H1 (cell line): Measurements from ENCODE around the gene PORCN. TPM values are rescaled to one million over a fixed set of nuclear protein-coding genes. Genes with fewer than 3 reads are reported as not detected.

ENCODE experiments used
- CTCF ChIA-PET: fragments of 300-600 bp; sonication (Branson Sonifier 250); formaldehyde crosslinking; loops from one replicate; lab custom pipeline; 2021; ENCODE audit not compliant: partially characterized antibody; lab: Charles Lee
- POLR2A ChIA-PET: fragments of 300-600 bp; sonication (Branson Sonifier 250); formaldehyde crosslinking; loops from one replicate; lab custom pipeline; 2021; ENCODE audit warnings: inconsistent platforms; ENCODE audit not compliant: partially characterized antibody; lab: Charles Lee
- DNase-seq, 2 experiments: peaks; one replicate each; pipeline versions ENCODE4 v3.0.0 to v3.0.0-alpha.2; 2010 to 2022; ENCODE audit warnings: low spot score in 2 of 2, low read depth in 1 of 2, mixed read lengths in 1 of 2
- FAIRE-seq: peaks from 2 replicates; lab custom pipeline; 2011; peaks lifted over from hg19 to GRCh38; lab: Jason Lieb, UNC
- H2AFZ ChIP-seq: 2 replicates; pipeline ENCODE4 v1.8.1; 2012; ENCODE audit warnings: low read length, inconsistent platforms
- H2AK5ac ChIP-seq: 2 replicates; pipeline ENCODE4 v1.6.1; 2013; ENCODE audit warnings: low read depth, low read length
- H2BK120ac ChIP-seq: replicated peaks from 2 replicates; pipeline ENCODE3; 2013; ENCODE audit warnings: low read depth, low read length, inconsistent platforms
- H2BK12ac ChIP-seq: 2 replicates; pipeline ENCODE4 v1.6.1; 2013; ENCODE audit warnings: low read depth, low read length
- H2BK15ac ChIP-seq: 2 replicates; pipeline ENCODE4 v1.6.1; 2013; ENCODE audit warnings: low read length
- H2BK20ac ChIP-seq: 2 replicates; pipeline ENCODE4 v1.6.1; 2013; ENCODE audit warnings: low read length
- H2BK5ac ChIP-seq: 2 replicates; pipeline ENCODE4 v1.6.1; 2013; ENCODE audit warnings: low read depth, low read length
- H3K14ac ChIP-seq: 2 replicates; pipeline ENCODE4 v1.6.1; 2013; ENCODE audit warnings: inconsistent platforms; ENCODE audit not compliant: insufficient read length
- H3K18ac ChIP-seq: 2 replicates; pipeline ENCODE4 v1.6.1; 2013; ENCODE audit warnings: low read length; ENCODE audit errors: extremely low read depth
- H3K23ac ChIP-seq: 2 replicates; pipeline ENCODE4 v1.6.1; 2013; ENCODE audit warnings: inconsistent platforms; ENCODE audit not compliant: insufficient read length
- H3K23me2 ChIP-seq: 2 replicates; pipeline ENCODE4 v1.6.1; 2013; ENCODE audit warnings: low read depth, low read length
- H3K27ac ChIP-seq: 2 replicates; pipeline ENCODE4 v1.6.1; 2011; ENCODE audit warnings: low read depth, low read length, inconsistent platforms
- H3K27me3 ChIP-seq, 4 experiments: replicated peaks in 1 of 4; 1 replicate in 1 of 4; 2 replicates in 3 of 4; pipeline versions ENCODE4 v1.6.1 to v1.8.1; 2011 to 2013; ENCODE audit warnings: low read length in 3 of 4, mild to moderate bottlenecking in 3 of 4, inconsistent platforms in 2 of 4, mixed read lengths in 2 of 4, moderate library complexity in 1 of 4; ENCODE audit not compliant: control insufficient read depth in 3 of 4, insufficient read depth in 3 of 4; ENCODE audit errors: extremely low read depth in 1 of 4
- H3K36me3 ChIP-seq, 4 experiments: 2 replicates each; pipeline versions ENCODE4 v1.6.1 to v1.8.1; 2011 to 2013; ENCODE audit warnings: mild to moderate bottlenecking in 4 of 4, low read length in 3 of 4, moderate library complexity in 2 of 4, control low read depth in 1 of 4, inconsistent platforms in 1 of 4; ENCODE audit not compliant: insufficient read depth in 4 of 4, control insufficient read depth in 2 of 4
- H3K4ac ChIP-seq: replicated peaks from 2 replicates; pipeline ENCODE3; 2013; ENCODE audit warnings: low read length, low read depth, mixed read lengths, inconsistent platforms; ENCODE audit not compliant: insufficient read length
- H3K4me1 ChIP-seq, 4 experiments: replicated peaks in 1 of 4; 1 replicate in 1 of 4; 2 replicates in 3 of 4; pipeline versions ENCODE4 v1.6.1 to v1.8.1; 2011 to 2013; ENCODE audit warnings: low read length in 3 of 4, inconsistent platforms in 2 of 4, mixed read lengths in 1 of 4; ENCODE audit not compliant: insufficient read depth in 4 of 4, control insufficient read depth in 3 of 4
- H3K4me2 ChIP-seq, 2 experiments: 2 replicates each; pipeline versions ENCODE4 v1.6.1 to v1.8.1; 2011 to 2013; ENCODE audit warnings: low read depth in 2 of 2, low read length in 2 of 2, control low read depth in 1 of 2, inconsistent platforms in 1 of 2, mild to moderate bottlenecking in 1 of 2; ENCODE audit not compliant: insufficient read depth in 1 of 2
- H3K4me3 ChIP-seq, 4 experiments: fragments of 200-600, 300-600 bp in 1 of 4; sonication (generic), shearing (Covaris generic), sonication (Bioruptor Twin) in 1 of 4; 2 replicates each; pipeline versions ENCODE4 v1.5.1 to v1.8.1; 2011 to 2016; ENCODE audit warnings: low read length in 4 of 4, low read depth in 3 of 4, control low read depth in 2 of 4, inconsistent platforms in 2 of 4, mild to moderate bottlenecking in 2 of 4, mixed read lengths in 1 of 4, moderate library complexity in 1 of 4; ENCODE audit not compliant: insufficient read depth in 2 of 4; ENCODE audit errors: extremely low read depth in 1 of 4
- H3K56ac ChIP-seq: replicated peaks from 2 replicates; pipeline ENCODE3; 2013; ENCODE audit warnings: low read depth, mild to moderate bottlenecking, mixed read lengths, low read length, inconsistent platforms; ENCODE audit not compliant: insufficient read length
- H3K79me1 ChIP-seq: 2 replicates; pipeline ENCODE4 v1.6.1; 2013; ENCODE audit warnings: low read depth, low read length, control low read depth
- H3K79me2 ChIP-seq, 2 experiments: 2 replicates each; pipeline versions ENCODE4 v1.6.1 to v1.8.1; 2012 to 2013; ENCODE audit warnings: low read length in 2 of 2, mild to moderate bottlenecking in 2 of 2, inconsistent platforms in 1 of 2; ENCODE audit not compliant: insufficient read depth in 2 of 2, control insufficient read depth in 1 of 2
- H3K9ac ChIP-seq, 4 experiments: replicated peaks in 1 of 4; 1 replicate in 1 of 4; 2 replicates in 3 of 4; pipeline versions ENCODE4 v1.6.1 to v1.8.1; 2011 to 2013; ENCODE audit warnings: low read depth in 3 of 4, low read length in 3 of 4, control low read depth in 2 of 4, mild to moderate bottlenecking in 2 of 4, moderate library complexity in 2 of 4, inconsistent platforms in 1 of 4; ENCODE audit errors: extremely low read depth in 1 of 4
- H3K9me3 ChIP-seq, 2 experiments: 2 replicates each; pipeline versions ENCODE4 v1.6.1 to v1.8.1; 2012 to 2013; ENCODE audit warnings: mild to moderate bottlenecking in 2 of 2, moderate library complexity in 2 of 2, control low read depth in 1 of 2, inconsistent platforms in 1 of 2, low read depth in 1 of 2, low read length in 1 of 2, mixed read lengths in 1 of 2; ENCODE audit not compliant: insufficient read depth in 2 of 2
- H4K20me1 ChIP-seq, 2 experiments: replicated peaks in 1 of 2; 2 replicates each; pipeline versions ENCODE3 to v1.8.1; 2011 to 2013; ENCODE audit warnings: inconsistent platforms in 2 of 2, low read length in 2 of 2, mild to moderate bottlenecking in 1 of 2; ENCODE audit not compliant: insufficient read depth in 2 of 2, control insufficient read depth in 1 of 2
- H4K5ac ChIP-seq: 2 replicates; pipeline ENCODE4 v1.6.1; 2013; ENCODE audit warnings: low read length, low read depth, mixed read lengths, inconsistent platforms; ENCODE audit not compliant: insufficient read length
- H4K8ac ChIP-seq: 2 replicates; pipeline ENCODE4 v1.8.0; 2013; ENCODE audit warnings: mild to moderate bottlenecking, moderate library complexity, low read length, inconsistent platforms; ENCODE audit not compliant: insufficient read depth; ENCODE audit errors: extremely low read depth
- H4K91ac ChIP-seq: replicated peaks from 2 replicates; pipeline ENCODE3; 2013; ENCODE audit warnings: low read length, mixed read lengths, inconsistent platforms; ENCODE audit not compliant: insufficient read length
- NRF1 ChIP-seq: IDR thresholded peaks from 2 replicates; pipeline ENCODE4 v1.6.1; 2011; ENCODE audit warnings: mild to moderate bottlenecking, low read depth, low read length, improper control_type of control experiment
- RBBP5 ChIP-seq: IDR thresholded peaks from 2 replicates; pipeline ENCODE4 v1.7.1; 2012; ENCODE audit warnings: low read depth, mild to moderate bottlenecking, inconsistent platforms, low read length, moderate library complexity, borderline replicate concordance
- WGBS, 2 experiments: shearing (Covaris generic) in 1 of 2; methylation state at CpG; one replicate each; pipeline versions ENCODE4 v1.1.6 to v1.1.7; 2013 to 2015; ENCODE audit warnings: low lambda C conversion rate in 2 of 2, mixed read lengths in 2 of 2, inconsistent platforms in 1 of 2, low coverage in 1 of 2, missing lambda C conversion rate in 1 of 2; ENCODE audit not compliant: insufficient replicate concordance in 2 of 2, insufficient coverage in 1 of 2, insufficient read length in 1 of 2; ENCODE audit errors: extremely low coverage in 1 of 2, missing lambda C conversion rate in 1 of 2; 5-methylcytosine and 5-hydroxymethylcytosine counted together
- polyA plus RNA-seq, 7 experiments: library from polyadenylated mRNA; depleted of rRNA in 3 of 7; stranded (reverse) in 5 of 7; unstranded in 2 of 7; fragments of >200 nt in 5 of 7; fragments of 200-250 nt in 2 of 7; gene quantifications; 1 replicate in 5 of 7; 2 replicates in 1 of 7; 4 replicates in 1 of 7; pipeline versions ENCODE4 v1.2.1 to v1.2.3, GENCODE V29; 2011 to 2013; ENCODE audit warnings: missing spikeins in 2 of 7, mixed read lengths in 2 of 7
- total RNA-seq: library from RNA; stranded (reverse); fragmentation: NEBNext Ultra II Directional; extraction: Animal tissue kit (Norgen Biotek cat#: 25700); gene quantifications from 2 replicates; pipeline ENCODE4 v1.2.1, GENCODE V29; 2021
- TF ChIP-seq, protein P1 (sequence below): IDR thresholded peaks from 2 replicates; pipeline ENCODE4 v1.6.1; 2012; ENCODE audit warnings: inconsistent platforms
- TF ChIP-seq, protein P2 (sequence below), 3 experiments: IDR thresholded peaks; 1 replicate in 2 of 3; 2 replicates in 1 of 3; pipeline versions ENCODE4 v1.5.1 to v1.6.1; 2011; ENCODE audit warnings: low read length in 3 of 3, mild to moderate bottlenecking in 3 of 3, inconsistent platforms in 2 of 3, low read depth in 1 of 3, moderate library complexity in 1 of 3; ENCODE audit not compliant: insufficient read depth in 1 of 3; ENCODE audit errors: control extremely low read depth in 1 of 3

The PORCN gene
- total and polyA plus RNA-seq, 2 of the 8 experiments (the other 6 are each of a cell fraction or from before 2014, with no cell fraction given) = 14.6 to 34.1 TPM

DNA sequence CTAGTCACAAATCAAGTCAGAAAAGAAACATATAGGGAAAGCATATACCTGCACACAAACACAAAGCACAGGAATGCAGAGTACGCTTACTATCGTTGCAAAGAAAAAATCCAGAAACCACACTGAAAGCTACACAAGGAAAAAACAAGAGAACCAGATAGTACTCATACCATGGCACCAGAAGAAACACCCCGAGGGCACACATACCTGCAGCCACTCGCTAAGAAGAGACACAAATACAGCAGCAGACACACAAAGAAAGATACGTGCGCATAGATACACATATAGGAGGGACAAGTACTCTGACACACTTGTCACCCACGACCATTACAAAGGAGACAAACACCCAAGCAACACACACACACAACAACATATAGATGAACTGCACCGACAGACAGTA, 37.3 kb upstream of the PORCN start:
- Histone ChIP-seq H2BK15ac (no peak overlapping the region), H2BK5ac (no peak overlapping the region), H3K4me3 (no peak overlapping the region), H2BK20ac (no peak overlapping the region), H3K79me2 (peaks cover 0 to 13% of the 10 kb centered on the region in 2 experiments; a peak in 2 of 4 replicates), H2AFZ (no peak overlapping the region), H3K9ac (no peak overlapping the region), H2BK12ac (no peak overlapping the region), H3K23me2 (no peaks in the 10 kb centered on the region; the same call in 1 of the 2 replicates), H3K79me1 (no peaks in the 10 kb centered on the region), H2AK5ac (no peak overlapping the region), H4K8ac (no peak overlapping the region), H3K27me3 (no peaks in the 10 kb centered on the region), H3K23ac (no peak overlapping the region), H3K18ac (no peak overlapping the region), H2BK120ac (no peak overlapping the region), H3K4ac (no peak overlapping the region), H3K56ac (no peak overlapping the region), H4K5ac (no peak overlapping the region), H3K36me3 (no peaks in the 10 kb centered on the region), H3K9me3 (no peaks in the 10 kb centered on the region), H3K14ac (no peak overlapping the region), H3K4me2 (no peak overlapping the region), H3K4me1 (peaks cover 10 to 20% (median 14%) of the 10 kb centered on the region in 4 experiments), H4K20me1 (no peaks in the 10 kb centered on the region), H3K27ac (no peak overlapping the region), H4K91ac (no peak overlapping the region)
- no peak for TF ChIP-seq RBBP5
- TF ChIP-seq, protein P1, sequence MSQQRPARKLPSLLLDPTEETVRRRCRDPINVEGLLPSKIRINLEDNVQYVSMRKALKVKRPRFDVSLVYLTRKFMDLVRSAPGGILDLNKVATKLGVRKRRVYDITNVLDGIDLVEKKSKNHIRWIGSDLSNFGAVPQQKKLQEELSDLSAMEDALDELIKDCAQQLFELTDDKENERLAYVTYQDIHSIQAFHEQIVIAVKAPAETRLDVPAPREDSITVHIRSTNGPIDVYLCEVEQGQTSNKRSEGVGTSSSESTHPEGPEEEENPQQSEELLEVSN = no peak
- no peak for TF ChIP-seq NRF1
- TF ChIP-seq, protein P2, sequence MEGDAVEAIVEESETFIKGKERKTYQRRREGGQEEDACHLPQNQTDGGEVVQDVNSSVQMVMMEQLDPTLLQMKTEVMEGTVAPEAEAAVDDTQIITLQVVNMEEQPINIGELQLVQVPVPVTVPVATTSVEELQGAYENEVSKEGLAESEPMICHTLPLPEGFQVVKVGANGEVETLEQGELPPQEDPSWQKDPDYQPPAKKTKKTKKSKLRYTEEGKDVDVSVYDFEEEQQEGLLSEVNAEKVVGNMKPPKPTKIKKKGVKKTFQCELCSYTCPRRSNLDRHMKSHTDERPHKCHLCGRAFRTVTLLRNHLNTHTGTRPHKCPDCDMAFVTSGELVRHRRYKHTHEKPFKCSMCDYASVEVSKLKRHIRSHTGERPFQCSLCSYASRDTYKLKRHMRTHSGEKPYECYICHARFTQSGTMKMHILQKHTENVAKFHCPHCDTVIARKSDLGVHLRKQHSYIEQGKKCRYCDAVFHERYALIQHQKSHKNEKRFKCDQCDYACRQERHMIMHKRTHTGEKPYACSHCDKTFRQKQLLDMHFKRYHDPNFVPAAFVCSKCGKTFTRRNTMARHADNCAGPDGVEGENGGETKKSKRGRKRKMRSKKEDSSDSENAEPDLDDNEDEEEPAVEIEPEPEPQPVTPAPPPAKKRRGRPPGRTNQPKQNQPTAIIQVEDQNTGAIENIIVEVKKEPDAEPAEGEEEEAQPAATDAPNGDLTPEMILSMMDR (IDR thresholded peaks at IDR 0.05; ENCODE audit: control extremely low read depth in 1 of 3, insufficient read depth in 1 of 3, low read depth in 1 of 3, low read length in 3 of 3) = no peak
- ChIA-PET CTCF (interaction anchor here (0.5 to 6.2 kb wide), 2 partner anchors 22 to 267 kb away, joined by 3 to 32 read pairs; no protein-coding TSS in a partner anchor), POLR2A (no interaction called here)
- WGBS, 2 experiments = 80% methylated on average over 7 of the region's 8 CpGs; no CpG with 5 or more reads in 1 of the 2 experiments
- DNase-seq = no peak
- no peak for FAIRE-seq
